Osteoblast (primary cell): ENCODE data around the gene ABHD8. TPM values are rescaled to one million over a fixed set of nuclear protein-coding genes. Genes with fewer than 3 reads are reported as not detected.

Source experiments
- DNase-seq: peaks from one replicate; pipeline ENCODE4 v3.0.0; 2011; ENCODE audit warnings: low spot score, mixed read lengths; ENCODE audit not compliant: insufficient read length; ENCODE audit errors: missing footprints
- H2AFZ ChIP-seq: 2 replicates; pipeline ENCODE4 v1.6.0; 2011; ENCODE audit warnings: mild to moderate bottlenecking, low read length
- H3K27ac ChIP-seq: 2 replicates; pipeline ENCODE4 v1.5.1; 2011; ENCODE audit warnings: mild to moderate bottlenecking, low read depth, low read length, moderate library complexity
- H3K27me3 ChIP-seq: 2 replicates; pipeline ENCODE4 v1.6.0; 2012; ENCODE audit warnings: mild to moderate bottlenecking, control low read depth, inconsistent platforms, low read length, moderate library complexity; ENCODE audit not compliant: insufficient read depth
- H3K36me3 ChIP-seq: 2 replicates; pipeline ENCODE4 v1.5.1; 2011; ENCODE audit warnings: mild to moderate bottlenecking, low read length, control low read depth, moderate library complexity; ENCODE audit not compliant: insufficient read depth
- H3K4me1 ChIP-seq: 2 replicates; pipeline ENCODE4 v1.5.1; 2011; ENCODE audit warnings: mild to moderate bottlenecking, low read length, control low read depth, moderate library complexity; ENCODE audit not compliant: insufficient read depth
- H3K4me2 ChIP-seq: 2 replicates; pipeline ENCODE4 v1.6.0; 2011; ENCODE audit warnings: mild to moderate bottlenecking, low read length; ENCODE audit not compliant: insufficient read depth
- H3K4me3 ChIP-seq: fragments of 200-600 bp; sonication (generic); 3 replicates; pipeline ENCODE4 v1.5.1; 2012; ENCODE audit warnings: mild to moderate bottlenecking, low read length, inconsistent platforms; ENCODE audit not compliant: insufficient read depth
- H3K79me2 ChIP-seq: 2 replicates; pipeline ENCODE4 v1.6.0; 2012; ENCODE audit warnings: mild to moderate bottlenecking, low read length, control low read depth, inconsistent platforms; ENCODE audit not compliant: insufficient read depth
- H3K9me3 ChIP-seq: 2 replicates; pipeline ENCODE4 v1.5.1; 2011; ENCODE audit warnings: low read depth, low read length, control low read depth
- H4K20me1 ChIP-seq: 2 replicates; pipeline ENCODE4 v1.6.0; 2012; ENCODE audit warnings: mild to moderate bottlenecking, low read length, control low read depth; ENCODE audit not compliant: insufficient read depth
- total RNA-seq: library from RNA; depleted of rRNA; stranded (reverse); fragments of >200 nt; gene quantifications from 2 replicates; pipeline ENCODE4 v1.2.3, GENCODE V29; 2012
- TF ChIP-seq, protein P1 (sequence below): IDR thresholded peaks from 2 replicates; pipeline ENCODE4 v1.5.1; 2011; ENCODE audit warnings: mild to moderate bottlenecking, low read depth, low read length, moderate library complexity; ENCODE audit errors: extremely low read depth

ABHD8 gene
- total RNA-seq, 1 donor, result 14.8 TPM

DNA sequence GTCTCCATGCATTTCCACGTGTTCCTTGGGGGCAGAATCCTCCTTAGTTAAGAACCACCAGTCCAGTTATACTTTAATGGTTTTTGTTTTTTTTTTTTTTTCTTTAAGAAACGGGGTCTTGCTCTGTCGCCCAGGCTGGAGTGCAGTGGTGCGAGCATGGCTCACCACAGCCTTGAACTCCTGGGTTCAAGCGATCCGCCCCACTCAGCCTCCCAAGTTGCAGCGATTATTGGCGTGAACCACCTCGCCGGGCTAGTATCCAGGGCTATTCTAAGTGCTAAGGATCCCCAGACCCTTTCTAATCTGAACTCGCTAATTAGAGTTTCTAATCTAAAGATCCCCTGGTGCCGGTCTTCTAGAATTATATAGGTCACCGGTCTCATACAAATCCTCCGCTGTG is 9.6 kb downstream of the ABHD8 start:
- Histone ChIP-seq H3K79me2 (no peaks in the 10 kb centered on the region), H3K4me2 (no peak overlapping the region)

GRCh38 chr19:17292301-17293074 is 10.7 kb downstream of the ABHD8 start:
- DNase-seq, result peak; percentile 100
- Histone ChIP-seq H2AFZ (peak overlapping the region; percentile 97), H3K4me1 (peaks cover 6% of the 10 kb centered on the region), H3K36me3 (no peaks in the 10 kb centered on the region), H3K79me2 (no peaks in the 10 kb centered on the region), H3K27ac (peak overlapping the region; percentile 41), H3K4me3 (peak overlapping the region; percentile 76), H3K9me3 (no peaks in the 10 kb centered on the region), H3K27me3 (no peaks in the 10 kb centered on the region), H3K4me2 (peak overlapping the region; percentile 96), H4K20me1 (no peaks in the 10 kb centered on the region)
- TF ChIP-seq, protein P1, sequence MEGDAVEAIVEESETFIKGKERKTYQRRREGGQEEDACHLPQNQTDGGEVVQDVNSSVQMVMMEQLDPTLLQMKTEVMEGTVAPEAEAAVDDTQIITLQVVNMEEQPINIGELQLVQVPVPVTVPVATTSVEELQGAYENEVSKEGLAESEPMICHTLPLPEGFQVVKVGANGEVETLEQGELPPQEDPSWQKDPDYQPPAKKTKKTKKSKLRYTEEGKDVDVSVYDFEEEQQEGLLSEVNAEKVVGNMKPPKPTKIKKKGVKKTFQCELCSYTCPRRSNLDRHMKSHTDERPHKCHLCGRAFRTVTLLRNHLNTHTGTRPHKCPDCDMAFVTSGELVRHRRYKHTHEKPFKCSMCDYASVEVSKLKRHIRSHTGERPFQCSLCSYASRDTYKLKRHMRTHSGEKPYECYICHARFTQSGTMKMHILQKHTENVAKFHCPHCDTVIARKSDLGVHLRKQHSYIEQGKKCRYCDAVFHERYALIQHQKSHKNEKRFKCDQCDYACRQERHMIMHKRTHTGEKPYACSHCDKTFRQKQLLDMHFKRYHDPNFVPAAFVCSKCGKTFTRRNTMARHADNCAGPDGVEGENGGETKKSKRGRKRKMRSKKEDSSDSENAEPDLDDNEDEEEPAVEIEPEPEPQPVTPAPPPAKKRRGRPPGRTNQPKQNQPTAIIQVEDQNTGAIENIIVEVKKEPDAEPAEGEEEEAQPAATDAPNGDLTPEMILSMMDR, result peak; percentile 73

More for the DNA sequence above, 9.6 kb downstream of the ABHD8 start:
- H3K36me3 ChIP-seq, result no peaks in the 10 kb centered on the region
- TF ChIP-seq, protein P1, result no peak
- DNase-seq, result no peak
- H3K4me3 ChIP-seq, result no peak overlapping the region
- H3K4me1 ChIP-seq, result peaks cover 6% of the 10 kb centered on the region
- no peaks in the 10 kb centered on the region for H3K9me3 ChIP-seq
- H3K27me3 ChIP-seq, result no peaks in the 10 kb centered on the region
- H2AFZ ChIP-seq, result no peak overlapping the region
- H3K27ac ChIP-seq, result no peak overlapping the region
- no peaks in the 10 kb centered on the region for H4K20me1 ChIP-seq

GRCh38 chr19:17289489-17289888 is 13.7 kb downstream of the ABHD8 start:
- no peaks in the 10 kb centered on the region for H3K79me2 ChIP-seq
- TF ChIP-seq, protein P1, result no peak
- no peak overlapping the region for H3K27ac ChIP-seq
- no peaks in the 10 kb centered on the region for H3K27me3 ChIP-seq
- H3K4me2 ChIP-seq, result peak overlapping the region; percentile 74
- no peaks in the 10 kb centered on the region for H3K36me3 ChIP-seq
- DNase-seq, result peak; percentile 100
- H3K4me3 ChIP-seq, result peak overlapping the region; percentile 51
- peaks cover 4% of the 10 kb centered on the region for H3K4me1 ChIP-seq
- H3K9me3 ChIP-seq, result no peaks in the 10 kb centered on the region
- no peaks in the 10 kb centered on the region for H4K20me1 ChIP-seq
- peak overlapping the region; percentile 50 for H2AFZ ChIP-seq

DNA sequence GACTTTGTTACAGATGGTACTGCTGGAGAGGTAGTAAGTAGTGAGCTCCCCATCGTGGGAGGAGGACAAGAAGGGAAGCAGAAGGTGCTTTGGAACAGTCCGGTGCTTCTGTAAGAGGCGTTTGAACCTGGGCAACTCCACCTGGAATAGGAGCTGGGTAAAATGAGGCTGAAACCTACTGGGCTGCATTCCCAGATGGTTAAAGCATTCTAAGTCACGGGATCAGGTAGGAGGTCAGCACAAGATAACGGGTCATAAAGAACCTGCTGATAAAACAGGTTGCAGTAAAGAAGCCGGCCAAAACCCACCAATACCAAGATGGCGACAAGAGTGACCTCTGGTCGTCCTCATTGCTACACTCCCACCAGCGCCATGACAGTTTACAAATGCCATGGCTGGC is 16.5 kb downstream of the ABHD8 start:
- H3K79me2 ChIP-seq, result no peaks in the 10 kb centered on the region
- peaks cover 7% of the 10 kb centered on the region for H3K4me1 ChIP-seq
- no peaks in the 10 kb centered on the region for H3K9me3 ChIP-seq
- no peaks in the 10 kb centered on the region for H3K27me3 ChIP-seq
- no peaks in the 10 kb centered on the region for H3K36me3 ChIP-seq
- no peak overlapping the region for H3K4me2 ChIP-seq
- no peak overlapping the region for H3K4me3 ChIP-seq
- no peak overlapping the region for H2AFZ ChIP-seq
- no peaks in the 10 kb centered on the region for H4K20me1 ChIP-seq
- H3K27ac ChIP-seq, result no peak overlapping the region
- no peak for DNase-seq
- TF ChIP-seq, protein P1, result no peak
